Smooth muscle cell (in vitro differentiated cells): ENCODE measurements around the gene GDI1. TPM values are rescaled to one million over a fixed set of nuclear protein-coding genes. Genes with fewer than 3 reads are reported as not detected.

Experiments used
- DNase-seq: peaks from one replicate; lab custom pipeline; 2025; ENCODE audit not compliant: unreplicated experiment; lab: John Stamatoyannopoulos, UW
- H2AFZ ChIP-seq: fragments of 200-600 bp; sonication (generic); 2 replicates; pipeline ENCODE4 v1.6.0; 2016; ENCODE audit warnings: antibody characterized with exemption, low read depth, mild to moderate bottlenecking
- H3F3A ChIP-seq: fragments of 200-600 bp; sonication (generic); 2 replicates; pipeline ENCODE4 v1.6.0; 2017; ENCODE audit warnings: antibody characterized with exemption, low read depth
- H3K27ac ChIP-seq: fragments of 200-600 bp; sonication (generic); 2 replicates; pipeline ENCODE4 v1.5.1; 2016; ENCODE audit warnings: low read depth, mild to moderate bottlenecking
- H3K27me3 ChIP-seq: fragments of 200-600 bp; sonication (generic); 2 replicates; pipeline ENCODE4 v1.6.1; 2016; ENCODE audit warnings: low read depth, mild to moderate bottlenecking
- H3K36me3 ChIP-seq: fragments of 200-600 bp; sonication (generic); 2 replicates; pipeline ENCODE4 v1.5.1; 2016; ENCODE audit warnings: low read depth
- H3K4me1 ChIP-seq: fragments of 200-600 bp; sonication (generic); 2 replicates; pipeline ENCODE4 v1.5.1; 2016; ENCODE audit warnings: low read depth
- H3K4me2 ChIP-seq: fragments of 200-600 bp; sonication (generic); 2 replicates; pipeline ENCODE4 v1.6.0; 2016; ENCODE audit warnings: mild to moderate bottlenecking
- H3K4me3 ChIP-seq: fragments of 200-600 bp; sonication (generic); 2 replicates; pipeline ENCODE4 v1.5.1; 2016; ENCODE audit warnings: mild to moderate bottlenecking
- H3K79me2 ChIP-seq: fragments of 200-600 bp; sonication (generic); 2 replicates; pipeline ENCODE4 v1.6.0; 2016; ENCODE audit warnings: low read depth, mild to moderate bottlenecking
- H3K9ac ChIP-seq: fragments of 200-600 bp; sonication (generic); 2 replicates; pipeline ENCODE4 v1.6.0; 2016; ENCODE audit warnings: low read depth
- H3K9me3 ChIP-seq: fragments of 200-600 bp; sonication (generic); replicated peaks from 2 replicates; pipeline ENCODE4 v1.5.1; 2016; ENCODE audit warnings: low read depth
- H4K20me1 ChIP-seq: fragments of 200-600 bp; sonication (generic); 2 replicates; pipeline ENCODE4 v1.6.0; 2016; ENCODE audit warnings: low read depth
- WGBS: methylation state at CpG from one replicate; pipeline ENCODE4 v1.1.7; 2016; ENCODE audit warnings: low lambda C conversion rate; 5-methylcytosine and 5-hydroxymethylcytosine counted together
- polyA plus RNA-seq: library from polyadenylated mRNA; unstranded; fragments of >200 nt; fragmentation: Nextera tagmentation; extraction: Ambion mirVana; gene quantifications from 2 replicates; pipeline ENCODE4 v1.2.1, GENCODE V29; 2016
- total RNA-seq: library from RNA; depleted of rRNA; stranded (reverse); fragments of >200 nt; gene quantifications from 2 replicates; pipeline ENCODE4 v1.2.3, GENCODE V29; 2014
- TF ChIP-seq, protein P1 (sequence below): fragments of 200-600 bp; sonication (generic); IDR thresholded peaks from 2 replicates; pipeline ENCODE4 v1.5.1; 2017; ENCODE audit warnings: borderline replicate concordance, mild to moderate bottlenecking, antibody characterized with exemption; ENCODE audit not compliant: insufficient read depth, poor library complexity, severe bottlenecking

The GDI1 gene
- total and polyA plus RNA-seq, 2 experiments from 2014 or later, result 98.8 to 143 TPM

DNA sequence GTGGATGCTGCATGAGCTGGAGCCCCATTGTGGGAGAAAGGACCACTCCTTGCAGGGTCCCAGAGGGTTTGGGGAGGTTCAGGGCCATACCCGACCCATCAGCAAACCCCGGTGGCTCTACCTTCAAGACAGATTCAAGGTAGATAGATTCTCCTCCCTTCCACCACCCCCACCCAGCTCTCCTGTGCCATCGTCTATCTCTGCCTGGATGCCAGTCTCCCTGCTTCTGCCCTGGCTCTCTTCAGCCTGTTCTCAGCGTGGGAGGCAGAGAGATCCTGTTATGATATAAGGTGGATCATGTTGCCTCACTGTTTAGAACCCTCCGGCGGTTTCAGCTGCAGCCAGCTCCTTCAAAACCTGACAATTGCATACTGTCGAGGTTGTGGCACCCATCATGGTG lies 36.7 kb downstream of the GDI1 start:
- DNase-seq, result no peak
- H3K4me1 ChIP-seq, result no peaks in the 10 kb centered on the region
- 80% methylated on average over 7 of the region's 7 CpGs for WGBS
- H3K27me3 ChIP-seq, result no peaks in the 10 kb centered on the region
- no peak overlapping the region for H2AFZ ChIP-seq
- H3K36me3 ChIP-seq, result no peaks in the 10 kb centered on the region
- H4K20me1 ChIP-seq, result peaks cover 17% of the 10 kb centered on the region
- no peak overlapping the region for H3K9ac ChIP-seq
- no peaks in the 10 kb centered on the region for H3K79me2 ChIP-seq
- H3K4me2 ChIP-seq, result no peak overlapping the region
- no peak overlapping the region for H3K27ac ChIP-seq
- no peaks in the 10 kb centered on the region for H3F3A ChIP-seq
- H3K9me3 ChIP-seq, result no peaks in the 10 kb centered on the region
- no peak overlapping the region for H3K4me3 ChIP-seq
- TF ChIP-seq, protein P1, sequence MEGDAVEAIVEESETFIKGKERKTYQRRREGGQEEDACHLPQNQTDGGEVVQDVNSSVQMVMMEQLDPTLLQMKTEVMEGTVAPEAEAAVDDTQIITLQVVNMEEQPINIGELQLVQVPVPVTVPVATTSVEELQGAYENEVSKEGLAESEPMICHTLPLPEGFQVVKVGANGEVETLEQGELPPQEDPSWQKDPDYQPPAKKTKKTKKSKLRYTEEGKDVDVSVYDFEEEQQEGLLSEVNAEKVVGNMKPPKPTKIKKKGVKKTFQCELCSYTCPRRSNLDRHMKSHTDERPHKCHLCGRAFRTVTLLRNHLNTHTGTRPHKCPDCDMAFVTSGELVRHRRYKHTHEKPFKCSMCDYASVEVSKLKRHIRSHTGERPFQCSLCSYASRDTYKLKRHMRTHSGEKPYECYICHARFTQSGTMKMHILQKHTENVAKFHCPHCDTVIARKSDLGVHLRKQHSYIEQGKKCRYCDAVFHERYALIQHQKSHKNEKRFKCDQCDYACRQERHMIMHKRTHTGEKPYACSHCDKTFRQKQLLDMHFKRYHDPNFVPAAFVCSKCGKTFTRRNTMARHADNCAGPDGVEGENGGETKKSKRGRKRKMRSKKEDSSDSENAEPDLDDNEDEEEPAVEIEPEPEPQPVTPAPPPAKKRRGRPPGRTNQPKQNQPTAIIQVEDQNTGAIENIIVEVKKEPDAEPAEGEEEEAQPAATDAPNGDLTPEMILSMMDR, result no peak

- WGBS, result 83% methylated on average over 8 of the region's 8 CpGs
- DNase-seq, result no peak
- TF ChIP-seq, protein P1, result no peak
- Histone ChIP-seq H3K4me1 (no peaks in the 10 kb centered on the region), H3K4me2 (no peak overlapping the region), H3K27ac (no peak overlapping the region), H3K79me2 (no peaks in the 10 kb centered on the region), H2AFZ (no peak overlapping the region), H3K9me3 (no peaks in the 10 kb centered on the region), H4K20me1 (no peaks in the 10 kb centered on the region), H3F3A (no peaks in the 10 kb centered on the region), H3K36me3 (no peaks in the 10 kb centered on the region), H3K9ac (no peak overlapping the region), H3K4me3 (no peak overlapping the region), H3K27me3 (no peaks in the 10 kb centered on the region)
These were observed 39.9 kb downstream of the GDI1 start for GRCh38 chrX:154476821-154477220.

- no peaks in the 10 kb centered on the region for H3K4me1 ChIP-seq
- no peak for DNase-seq
- peak overlapping the region; percentile 55 for H3K4me3 ChIP-seq
- H3K36me3 ChIP-seq, result no peaks in the 10 kb centered on the region
- 74% methylated on average over 24 of the region's 24 CpGs for WGBS
- H3K27ac ChIP-seq, result peak overlapping the region; percentile 49
- H3K79me2 ChIP-seq, result no peaks in the 10 kb centered on the region
- H3K9me3 ChIP-seq, result no peaks in the 10 kb centered on the region
- no peaks in the 10 kb centered on the region for H4K20me1 ChIP-seq
- H3K9ac ChIP-seq, result no peak overlapping the region
- no peaks in the 10 kb centered on the region for H3K27me3 ChIP-seq
- TF ChIP-seq, protein P1, result no peak
- H2AFZ ChIP-seq, result no peak overlapping the region
- H3F3A ChIP-seq, result no peaks in the 10 kb centered on the region
- peak overlapping the region; percentile 84 for H3K4me2 ChIP-seq
These were observed 41.0 kb downstream of the GDI1 start for GRCh38 chrX:154477891-154478477.
